Fibroblast of skin of right biceps (primary cell): ENCODE measurements around the gene FLT1.

ENCODE experiments used
- DNase-seq: peaks from one replicate; pipeline ENCODE4 v3.0.0-alpha.2; 2013

Gene FLT1

GRCh38 chr13:28485996-28486543 lies 8.9 kb downstream of the FLT1 start:
- DNase-seq: no peak

DNA sequence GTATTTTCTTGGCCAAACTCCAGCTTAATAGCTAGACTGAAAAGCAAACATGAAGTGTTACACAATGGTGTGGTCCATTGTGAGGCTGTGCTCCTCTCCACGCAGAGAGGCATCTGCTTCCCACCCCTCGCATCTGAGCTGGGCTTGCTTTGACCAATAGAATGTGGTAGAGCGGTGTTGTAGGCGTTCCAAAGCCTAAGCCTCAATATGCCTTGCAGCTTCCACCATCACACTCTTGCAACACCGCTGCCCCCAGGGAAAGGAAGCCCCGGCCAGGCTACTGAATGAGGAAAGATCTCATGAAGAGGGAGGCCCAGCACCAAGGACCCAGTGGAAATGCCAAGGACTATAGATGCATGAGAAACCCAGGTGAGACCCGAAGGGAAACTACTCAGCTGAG lies 9.4 kb downstream of the FLT1 start:
- DNase-seq: no peak

DNA sequence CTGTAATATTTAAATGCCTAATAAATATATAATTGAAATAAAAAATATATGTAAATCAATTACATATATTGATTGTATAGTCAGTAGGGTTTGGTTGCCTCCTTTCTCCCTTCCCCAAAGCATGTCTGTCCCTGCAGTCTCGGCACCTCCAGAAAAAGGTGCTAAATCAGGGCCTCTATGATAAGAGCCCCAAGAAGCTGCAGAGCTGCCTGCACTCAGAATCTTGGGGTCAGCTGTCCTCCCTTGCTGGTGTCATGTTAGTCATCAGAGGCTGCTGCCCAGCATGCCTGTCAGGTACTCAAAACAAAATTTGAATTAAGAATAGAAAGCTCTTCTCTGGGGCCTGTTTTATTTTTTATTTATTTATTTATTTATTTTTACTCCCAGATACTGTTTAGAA lies 9.8 kb downstream of the FLT1 start:
- no peak for DNase-seq

GRCh38 chr13:28483313-28483931 lies 11.5 kb downstream of the FLT1 start:
- no peak for DNase-seq

DNA sequence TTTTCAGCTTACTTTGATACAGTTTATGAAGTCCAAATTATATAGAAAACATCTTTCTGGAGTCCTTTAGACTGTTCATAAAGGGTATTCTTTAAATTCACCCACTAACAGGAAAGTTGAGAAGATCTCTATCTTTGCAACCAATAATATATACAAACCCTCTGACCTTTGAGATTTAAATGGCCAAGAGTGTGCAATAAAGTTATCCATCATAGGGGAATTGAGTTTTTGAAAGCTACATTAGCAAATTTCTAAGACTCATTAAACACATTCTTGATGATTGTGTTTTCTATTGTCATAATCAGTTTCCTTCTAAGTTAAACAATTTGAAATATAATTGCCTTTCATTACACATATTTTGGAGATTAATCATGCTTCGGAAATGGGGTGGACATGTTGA lies 15.9 kb downstream of the FLT1 start:
- no peak for DNase-seq

GRCh38 chr13:28478127-28478526 lies 16.8 kb downstream of the FLT1 start:
- peak; percentile 80 for DNase-seq

DNA sequence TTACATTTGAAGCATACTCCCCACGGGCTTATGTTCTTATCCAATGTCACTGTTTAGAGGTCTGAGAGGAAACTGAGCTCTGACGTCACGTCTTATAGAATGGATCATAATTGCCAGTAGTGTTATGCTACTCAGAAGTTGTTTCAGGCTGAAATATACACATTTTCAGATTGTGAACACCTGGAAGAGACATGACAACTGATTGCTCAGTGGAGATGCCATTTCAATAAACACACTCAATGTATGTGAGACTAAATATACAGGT lies 17.3 kb downstream of the FLT1 start:
- DNase-seq: no peak

DNA sequence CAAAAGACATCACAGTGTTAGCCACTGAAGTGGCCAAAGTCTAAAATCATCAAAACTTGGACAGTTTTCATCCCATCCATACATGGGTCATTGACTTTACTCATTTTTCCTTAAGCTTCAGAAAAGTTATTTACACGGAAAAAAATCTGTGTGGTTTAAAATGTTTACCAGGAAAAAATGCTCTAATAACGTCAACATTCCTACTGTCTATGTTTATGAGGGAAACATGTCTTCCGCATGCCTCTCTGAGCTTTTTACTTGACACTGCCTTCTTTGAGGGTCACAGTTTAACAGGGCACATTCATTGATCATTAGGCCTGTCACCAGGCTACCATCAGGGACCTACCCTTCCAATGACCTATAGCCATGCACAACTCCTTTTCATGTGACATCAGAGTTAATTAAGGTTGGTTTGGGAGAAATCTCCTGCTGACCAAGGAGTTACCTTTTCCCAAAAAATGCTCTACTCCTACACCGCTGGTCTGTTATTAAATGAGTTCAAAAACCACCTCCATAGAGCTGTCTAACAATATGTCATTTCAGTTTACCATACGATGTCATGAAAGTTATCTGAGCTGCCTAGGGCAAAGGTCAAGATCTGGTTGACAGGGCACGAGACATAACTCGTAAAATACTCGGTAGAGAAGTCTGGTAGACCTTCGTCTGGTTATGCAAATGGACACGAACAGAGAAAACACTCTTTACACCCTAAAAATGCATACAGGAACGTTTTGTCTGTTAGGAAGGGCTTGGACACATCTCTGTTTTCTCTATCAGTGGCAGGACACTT lies 17.8 kb downstream of the FLT1 start:
- DNase-seq: no peak

DNA sequence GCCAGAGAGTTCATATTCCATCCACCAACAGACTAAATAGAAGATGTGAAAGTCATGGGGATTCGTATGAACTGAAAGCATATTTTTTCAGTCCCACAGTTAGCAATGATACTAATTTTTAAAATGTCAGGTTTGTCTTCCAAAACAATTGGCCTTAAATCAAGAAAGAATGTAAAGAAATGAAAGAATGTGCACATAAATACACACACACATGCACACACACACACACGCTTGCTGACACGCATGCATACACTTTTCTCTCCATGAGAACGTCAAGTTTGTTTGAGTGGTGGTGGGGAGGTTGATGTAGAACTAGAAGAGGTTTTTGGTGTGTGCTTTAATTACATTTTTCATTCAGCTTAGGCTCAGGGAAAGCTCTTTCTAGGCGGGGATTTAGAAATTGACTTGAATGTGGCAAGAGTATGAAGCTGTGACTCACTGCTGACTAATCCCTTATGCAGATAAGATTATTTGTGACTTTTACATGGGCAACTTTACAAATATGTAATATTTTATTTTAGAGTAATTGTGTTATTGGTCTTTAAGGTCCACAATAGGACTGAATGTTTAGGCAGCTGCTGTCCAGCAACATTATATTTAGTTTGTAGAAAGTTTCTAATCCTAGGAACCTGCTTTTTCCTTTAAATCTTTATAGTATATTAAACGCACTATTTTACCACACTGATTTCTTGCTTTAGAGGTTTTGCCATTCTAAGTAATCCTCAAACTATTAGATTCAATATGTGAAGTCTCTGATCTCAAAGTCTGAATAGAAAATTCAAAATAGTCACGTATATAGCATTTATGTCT lies 18.8 kb downstream of the FLT1 start:
- DNase-seq: peak; percentile 89

GRCh38 chr13:28474491-28475134 lies 20.3 kb downstream of the FLT1 start:
- DNase-seq: peak; percentile 78

DNA sequence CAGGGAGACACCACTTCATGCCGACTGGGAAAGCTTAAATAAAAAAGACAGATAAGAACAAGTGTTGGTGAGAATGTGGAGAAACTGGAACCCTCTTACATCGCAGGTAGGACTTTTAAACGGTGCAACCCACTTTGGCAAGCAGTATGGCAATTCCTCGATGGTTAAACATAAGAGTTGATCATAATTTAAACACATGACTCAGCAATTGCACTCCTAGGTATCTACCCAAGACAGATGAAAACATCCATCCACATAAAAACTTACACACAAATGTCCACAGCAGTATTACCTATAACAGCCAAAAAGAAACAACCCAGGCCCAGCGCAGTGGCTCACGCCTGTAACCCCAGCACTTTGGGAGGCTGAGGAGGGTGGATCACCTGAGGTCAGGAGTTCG lies 21.9 kb downstream of the FLT1 start:
- no peak for DNase-seq

GRCh38 chr13:28471421-28471820 lies 23.5 kb downstream of the FLT1 start:
- no peak for DNase-seq

GRCh38 chr13:28470296-28470695 lies 24.6 kb downstream of the FLT1 start:
- DNase-seq: no peak

- no peak for DNase-seq
Observed at GRCh38 chr13:28469316-28469715, 25.6 kb downstream of the FLT1 start.

- DNase-seq: no peak
Observed at GRCh38 chr13:28468023-28468915, 26.7 kb downstream of the FLT1 start.

GRCh38 chr13:28467034-28467433 lies 27.9 kb downstream of the FLT1 start:
- DNase-seq: no peak

GRCh38 chr13:28466151-28466550 lies 28.8 kb downstream of the FLT1 start:
- DNase-seq: no peak

DNA sequence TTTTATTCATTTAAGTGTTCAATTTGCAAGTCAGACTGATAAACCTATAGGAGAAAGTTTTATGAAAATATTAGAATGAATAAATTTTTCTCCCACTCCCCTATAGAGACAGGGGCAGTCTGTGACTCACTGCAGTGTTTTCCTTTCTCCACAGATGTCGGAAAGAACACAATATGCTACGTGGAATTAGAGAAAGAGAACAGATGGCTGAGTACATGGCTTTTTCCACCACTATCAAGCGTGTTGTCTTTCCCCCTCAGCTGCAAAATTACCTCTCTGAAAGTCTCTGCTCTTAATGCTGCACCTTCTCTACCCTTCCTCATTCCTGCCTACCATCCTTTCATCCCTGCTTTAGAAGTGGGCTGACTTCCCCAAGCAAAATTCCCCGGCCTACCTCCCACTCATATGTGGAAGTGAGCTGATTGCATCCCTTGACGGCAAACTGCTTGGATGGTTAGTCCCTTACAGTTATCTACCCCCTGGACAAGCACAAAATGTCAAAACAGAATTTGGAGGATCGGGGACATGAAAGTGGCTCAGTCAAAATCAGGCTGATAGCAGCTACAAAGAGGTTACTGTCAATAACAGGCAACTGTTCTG lies 30.0 kb downstream of the FLT1 start:
- no peak for DNase-seq

- no peak for DNase-seq
Observed at GRCh38 chr13:28463481-28463880, 31.4 kb downstream of the FLT1 start.

- no peak for DNase-seq
Observed at GRCh38 chr13:28459911-28460310, 35.0 kb downstream of the FLT1 start.

DNA sequence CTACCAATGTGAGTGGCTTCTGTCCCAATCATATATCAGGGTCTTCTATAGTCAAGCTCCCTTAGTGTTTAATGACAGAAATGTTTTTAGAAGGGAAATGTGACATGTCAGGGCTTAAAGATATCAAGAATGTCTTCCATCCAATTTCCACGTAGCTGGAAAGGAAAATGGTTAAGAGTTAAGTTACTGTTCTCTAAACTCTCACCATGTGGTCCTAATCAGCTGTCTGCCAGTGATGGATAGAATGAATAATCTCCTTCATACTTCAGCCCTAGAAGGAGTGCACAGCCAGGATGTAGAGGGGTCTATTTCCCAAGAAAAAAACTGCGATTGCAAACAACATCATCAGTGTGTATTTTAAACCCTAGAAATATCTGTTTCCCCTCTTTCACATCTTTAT lies 36.3 kb downstream of the FLT1 start:
- DNase-seq: no peak

GRCh38 chr13:28458051-28458450 lies 36.9 kb downstream of the FLT1 start:
- DNase-seq: no peak
